DND-41 (cell line): ENCODE measurements around the gene GFY.

Experiments
- CTCF ChIP-seq: IDR thresholded peaks from 2 replicates; pipeline ENCODE4 v1.5.1; 2012; ENCODE audit warnings: borderline replicate concordance, low read length, moderate library complexity, mild to moderate bottlenecking; ENCODE audit not compliant: poor library complexity, severe bottlenecking; ENCODE audit errors: extremely low read depth
- EZH2 ChIP-seq: IDR thresholded peaks from 3 replicates; pipeline ENCODE4 v1.6.1; 2012; ENCODE audit warnings: borderline replicate concordance, low read depth, mild to moderate bottlenecking, moderate library complexity, low read length, inconsistent platforms; ENCODE audit not compliant: severe bottlenecking

GRCh38 chr19:49463960-49464740 lies 39.0 kb downstream of the GFY start:
- TF ChIP-seq CTCF (no peak), EZH2 (no peak)
